GM19193 (cell line): ENCODE results near the gene RAD51B.

Experiments used
- POLR2A ChIP-seq: IDR thresholded peaks from 4 replicates; pipeline ENCODE4 v1.6.1; 2011; ENCODE audit not compliant: insufficient read depth, insufficient read length; ENCODE audit errors: extremely low read depth

Gene RAD51B

DNA sequence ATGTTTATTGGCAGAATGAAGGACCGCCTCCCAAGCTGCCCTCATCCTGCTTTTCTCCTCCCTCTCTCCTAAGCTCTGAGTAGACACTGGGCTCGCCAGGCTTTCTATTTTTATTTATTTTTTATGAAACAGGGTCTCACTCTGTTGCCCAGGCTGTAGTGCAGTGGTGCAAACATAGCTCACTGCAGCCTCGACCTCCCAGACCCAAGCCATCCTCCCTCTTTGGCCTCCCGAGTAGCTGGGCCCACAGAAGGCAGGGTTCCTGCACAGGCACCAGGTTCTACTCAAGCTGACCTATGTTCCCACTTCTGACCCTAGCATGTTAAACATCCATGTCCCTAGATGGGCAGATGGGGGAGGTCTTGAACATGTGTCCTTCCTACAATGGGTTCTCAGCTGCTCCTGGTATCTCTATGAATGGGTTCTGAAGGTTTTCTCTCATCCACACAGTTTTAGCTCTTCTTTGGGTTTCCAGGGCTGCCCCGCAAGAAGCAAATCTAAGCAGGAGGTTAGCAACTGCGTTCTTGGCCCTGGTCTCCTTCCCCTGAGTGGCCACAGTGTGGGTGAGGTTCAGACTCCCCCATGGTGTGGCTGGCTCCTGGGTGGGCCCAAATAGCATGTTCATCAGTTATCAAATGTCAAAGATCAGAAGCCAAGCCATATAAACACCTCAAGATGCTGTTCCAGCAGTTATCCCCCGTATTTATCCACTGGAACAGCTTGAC, 805.9 kb downstream of the RAD51B start:
- TF ChIP-seq POLR2A: no peak

DNA sequence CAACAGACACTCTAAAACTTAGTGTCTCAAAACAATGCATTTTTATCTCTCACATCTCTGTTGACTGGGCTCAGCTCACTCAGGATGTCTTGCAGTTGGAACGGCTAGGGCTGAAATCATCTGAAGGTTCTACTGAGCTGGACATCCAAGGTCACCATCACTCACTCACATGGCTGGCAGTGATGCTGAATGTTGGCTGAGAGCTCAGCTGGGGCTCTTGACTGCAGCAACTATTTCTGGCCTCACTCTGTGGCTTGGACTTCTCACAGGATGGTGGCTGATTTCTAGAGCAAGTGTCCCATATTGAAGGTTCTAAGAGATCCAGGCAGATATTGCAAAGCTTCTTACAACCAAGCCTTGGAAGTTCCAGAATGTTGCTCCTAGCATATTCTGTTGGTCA, 806.8 kb downstream of the RAD51B start:
- no peak for TF ChIP-seq POLR2A

DNA sequence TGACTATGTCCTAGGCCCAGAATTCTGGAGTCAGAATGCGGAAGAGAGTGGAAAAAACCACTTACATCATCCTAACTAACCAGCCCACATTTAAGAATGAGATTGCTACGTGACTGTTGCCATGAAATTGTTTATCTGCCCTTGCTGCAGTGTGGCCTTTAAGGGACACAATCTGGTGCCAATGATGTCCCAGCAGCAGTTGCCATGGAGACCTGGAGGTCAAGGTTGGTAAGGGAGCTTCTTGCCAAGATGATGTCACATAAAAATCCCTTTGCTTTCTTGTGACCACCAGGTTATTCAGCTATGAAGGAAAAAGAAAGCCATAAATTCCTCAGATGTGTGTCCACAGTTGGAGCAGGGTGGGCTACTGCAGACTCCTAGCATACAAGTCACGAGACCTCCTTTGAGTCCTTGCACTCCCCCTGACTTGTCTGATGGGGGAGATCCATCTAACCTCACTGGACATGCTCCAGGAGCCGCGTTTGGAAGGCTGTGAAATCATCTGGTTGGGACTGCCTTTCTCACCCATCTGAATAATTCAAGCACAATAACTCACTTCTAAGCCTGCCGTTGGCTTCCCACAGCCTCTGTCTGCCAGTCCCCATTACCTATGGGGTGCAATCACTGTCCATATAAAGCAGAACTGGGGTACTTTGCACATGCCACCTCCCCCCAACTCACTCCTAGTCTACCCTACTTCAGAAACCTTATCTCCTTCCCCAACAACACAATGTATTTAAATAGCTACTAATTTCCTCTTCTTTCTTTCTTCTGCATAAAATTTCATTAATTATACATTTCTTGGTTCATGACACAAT, 807.7 kb downstream of the RAD51B start:
- TF ChIP-seq POLR2A: no peak

DNA sequence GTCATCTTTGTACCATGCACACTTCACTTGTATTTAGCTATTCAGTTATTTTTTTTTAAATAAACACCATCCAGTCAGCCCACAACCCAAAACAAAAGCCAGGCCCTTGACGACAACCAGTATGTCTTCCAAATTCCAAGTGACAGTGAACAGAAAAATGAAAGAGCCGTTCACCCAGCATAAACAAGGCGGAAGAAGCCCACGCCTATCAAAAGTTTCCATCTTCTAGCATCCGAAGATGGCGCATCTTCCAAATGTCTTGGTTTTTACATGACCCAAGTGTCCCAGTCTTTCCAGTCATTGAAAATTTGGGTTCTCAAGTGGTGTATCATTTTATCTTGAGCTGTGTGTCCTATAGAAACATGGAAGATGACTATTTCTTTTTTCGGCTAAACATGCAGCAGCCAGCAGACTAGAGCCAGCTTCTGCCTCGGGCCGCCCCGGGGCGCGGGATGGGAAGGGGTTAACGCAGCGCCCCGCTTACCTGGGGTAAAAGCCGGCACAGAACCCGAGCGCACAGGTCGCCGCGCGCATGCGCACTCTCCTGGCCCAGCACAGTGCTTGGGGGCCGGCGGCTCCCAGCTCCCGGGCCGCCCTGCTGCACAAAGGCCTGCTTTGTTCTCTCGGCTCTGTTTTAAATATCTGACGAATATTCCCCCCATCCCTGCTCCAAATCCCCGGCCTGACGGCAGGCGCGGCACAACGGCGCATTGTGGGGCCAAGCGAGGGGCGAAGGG, 808.5 kb downstream of the RAD51B start:
- TF ChIP-seq POLR2A: no peak

DNA sequence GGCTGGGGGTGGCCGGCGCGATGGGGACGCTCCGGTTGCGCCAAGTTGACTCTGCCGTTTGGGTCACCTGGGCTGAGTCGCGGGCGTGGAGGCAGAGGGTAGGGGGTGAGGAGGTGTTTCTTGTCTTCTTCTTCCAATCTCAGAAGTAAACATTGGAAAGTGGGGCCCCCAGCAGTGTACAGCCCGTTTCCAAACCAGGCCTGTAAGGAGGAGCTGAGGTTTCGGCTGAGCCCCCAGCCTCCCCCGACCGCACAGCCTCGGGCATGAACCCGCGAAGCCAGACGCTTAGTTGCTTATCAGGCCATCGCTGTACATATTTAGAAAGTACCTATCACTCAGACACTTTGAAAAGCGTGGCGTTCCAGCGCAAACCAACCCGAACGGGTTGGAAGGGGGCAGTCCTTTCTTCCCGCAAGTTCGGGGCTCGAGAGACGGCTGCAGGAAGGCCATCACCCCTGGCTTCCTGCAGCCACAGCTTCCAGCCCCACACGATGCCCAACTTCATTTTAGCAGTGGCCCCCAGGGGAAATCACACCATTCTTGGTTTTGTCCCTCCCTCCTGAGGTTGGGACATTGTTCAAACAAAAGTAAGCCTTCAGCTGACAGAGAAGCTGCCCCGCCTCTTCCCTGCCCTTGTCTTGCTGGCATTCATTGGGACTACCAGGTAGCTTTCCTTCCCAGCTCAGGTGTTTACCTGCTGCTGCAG, 809.2 kb downstream of the RAD51B start:
- TF ChIP-seq POLR2A: no peak

DNA sequence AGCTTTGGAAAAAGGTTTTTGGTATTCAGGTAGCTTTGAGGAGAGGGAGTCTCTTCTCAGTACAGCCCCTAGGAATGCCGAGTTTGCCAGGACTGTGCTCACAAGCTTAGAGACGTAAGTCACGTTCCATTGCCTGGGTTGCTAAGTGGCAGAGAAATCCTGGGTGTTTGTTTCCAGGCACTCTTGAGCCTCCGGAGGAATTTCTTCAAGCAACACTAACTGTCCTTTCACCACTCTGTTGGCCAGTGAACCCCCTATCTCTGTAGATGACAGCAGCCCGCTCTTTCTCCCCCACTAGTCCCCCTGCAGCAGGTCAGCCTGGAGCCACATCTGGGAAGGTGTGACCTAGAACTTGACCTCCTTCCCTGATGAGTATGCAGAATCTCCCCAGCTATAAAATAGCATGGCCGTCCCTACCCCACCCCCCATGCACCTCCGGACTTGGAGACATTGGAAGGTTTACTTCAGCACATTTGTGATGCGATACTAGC, 810.5 kb downstream of the RAD51B start:
- TF ChIP-seq POLR2A: no peak

DNA sequence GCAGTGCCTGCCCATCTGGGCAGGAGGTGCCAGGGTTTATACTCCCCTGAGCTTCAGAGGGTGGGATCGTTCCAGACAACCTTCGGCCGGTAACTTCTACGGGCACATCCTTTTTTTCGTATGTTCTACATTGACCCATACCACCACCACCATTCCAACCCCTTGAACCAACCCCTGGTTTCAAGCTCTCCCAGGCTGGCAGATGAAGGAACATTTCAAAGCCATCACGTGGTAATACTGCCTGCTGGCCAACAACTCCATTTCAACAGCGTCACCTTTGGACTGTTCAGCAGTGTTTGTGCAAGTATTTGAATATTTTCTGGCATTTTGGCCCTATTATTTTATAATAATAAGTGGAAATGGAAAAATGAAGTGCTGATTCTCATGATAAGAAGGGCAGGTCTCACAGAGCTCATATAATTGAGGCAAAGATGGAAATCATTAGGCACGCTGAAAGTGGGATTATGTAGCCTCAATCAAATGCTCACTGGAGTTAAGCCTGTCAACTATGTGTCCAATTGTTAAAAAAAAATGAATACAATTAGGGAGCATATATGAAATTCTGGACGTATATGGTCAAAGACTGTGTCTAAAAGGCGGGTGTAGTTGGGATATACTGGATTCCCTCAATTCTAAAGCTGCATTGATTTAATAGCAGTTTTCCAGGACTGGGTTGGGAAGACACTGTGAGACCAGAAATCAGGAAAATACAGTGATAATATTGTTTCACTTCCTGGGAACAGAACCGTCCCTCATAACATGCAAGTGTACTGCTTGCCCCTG, 811.2 kb downstream of the RAD51B start:
- no peak for TF ChIP-seq POLR2A

DNA sequence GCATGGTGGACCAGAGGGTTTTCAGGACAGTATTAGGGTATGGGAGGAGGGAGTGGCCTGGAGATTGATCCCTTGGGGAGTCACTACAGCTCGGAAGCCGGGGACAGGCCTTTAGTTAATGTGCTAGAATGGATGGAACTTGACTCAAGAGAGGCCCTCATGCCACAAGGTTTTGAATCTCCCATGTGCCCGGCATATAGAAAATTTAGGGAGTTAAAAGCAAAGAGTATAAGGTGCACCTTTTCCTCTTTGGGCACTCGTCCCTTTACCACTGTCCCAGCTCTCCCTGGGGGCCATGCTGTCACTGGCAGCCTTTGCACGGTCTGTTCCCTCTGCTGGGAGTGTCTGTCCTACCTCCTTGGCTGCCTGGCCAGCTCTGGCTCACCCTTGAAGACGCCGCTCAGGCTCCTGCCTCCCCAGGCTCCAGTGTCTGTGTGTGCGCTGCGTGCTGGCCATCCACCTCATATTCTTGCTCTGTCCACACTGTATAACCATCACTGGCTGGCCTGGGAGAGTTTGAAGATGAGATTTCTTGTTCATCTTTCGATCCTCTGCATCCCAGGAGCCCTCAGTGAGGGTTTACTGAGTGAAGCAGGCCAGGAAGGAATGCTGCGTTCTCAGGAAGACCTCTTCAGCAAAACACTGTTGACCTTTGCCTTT, 811.9 kb downstream of the RAD51B start:
- TF ChIP-seq POLR2A: no peak

DNA sequence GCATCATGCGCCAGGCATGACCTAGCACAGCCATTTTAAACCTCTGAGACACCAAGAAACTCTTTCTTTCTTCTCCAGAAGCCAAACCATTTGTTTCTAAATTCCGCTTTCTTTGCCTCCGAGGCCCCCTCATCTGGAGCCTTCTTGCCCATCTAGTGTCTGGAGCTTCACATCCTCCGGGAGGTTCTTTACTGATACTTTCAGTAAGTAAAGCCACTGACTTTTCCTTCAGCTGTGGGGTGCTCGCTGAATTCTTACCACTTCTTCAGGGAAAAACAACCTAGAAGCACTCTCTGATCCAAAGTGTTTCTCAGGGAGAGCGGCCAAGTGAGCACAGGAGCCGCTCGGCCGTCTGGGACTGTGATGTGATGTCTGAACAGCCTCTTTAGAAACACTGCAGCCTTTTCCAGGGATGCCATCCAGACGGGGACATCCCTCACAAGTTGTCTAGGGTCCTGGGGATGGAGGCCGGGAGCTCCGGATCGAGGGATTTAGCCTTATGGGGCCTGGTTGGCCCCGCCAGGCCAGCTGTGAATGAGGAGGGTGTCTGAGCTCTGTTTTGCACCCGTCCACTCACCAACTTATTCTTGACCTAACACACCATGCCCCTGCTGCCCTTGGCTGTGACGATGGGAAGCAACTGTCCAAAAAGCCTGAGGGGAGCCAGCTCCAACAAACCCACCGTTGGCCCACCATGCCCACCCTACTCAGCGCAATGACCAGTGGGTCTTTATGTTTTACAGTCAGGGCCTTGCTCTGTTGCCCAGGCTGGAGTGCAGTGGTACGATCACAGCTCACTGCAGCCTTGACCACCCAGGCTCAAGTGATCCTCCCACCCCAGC, 812.7 kb downstream of the RAD51B start:
- TF ChIP-seq POLR2A: no peak

DNA sequence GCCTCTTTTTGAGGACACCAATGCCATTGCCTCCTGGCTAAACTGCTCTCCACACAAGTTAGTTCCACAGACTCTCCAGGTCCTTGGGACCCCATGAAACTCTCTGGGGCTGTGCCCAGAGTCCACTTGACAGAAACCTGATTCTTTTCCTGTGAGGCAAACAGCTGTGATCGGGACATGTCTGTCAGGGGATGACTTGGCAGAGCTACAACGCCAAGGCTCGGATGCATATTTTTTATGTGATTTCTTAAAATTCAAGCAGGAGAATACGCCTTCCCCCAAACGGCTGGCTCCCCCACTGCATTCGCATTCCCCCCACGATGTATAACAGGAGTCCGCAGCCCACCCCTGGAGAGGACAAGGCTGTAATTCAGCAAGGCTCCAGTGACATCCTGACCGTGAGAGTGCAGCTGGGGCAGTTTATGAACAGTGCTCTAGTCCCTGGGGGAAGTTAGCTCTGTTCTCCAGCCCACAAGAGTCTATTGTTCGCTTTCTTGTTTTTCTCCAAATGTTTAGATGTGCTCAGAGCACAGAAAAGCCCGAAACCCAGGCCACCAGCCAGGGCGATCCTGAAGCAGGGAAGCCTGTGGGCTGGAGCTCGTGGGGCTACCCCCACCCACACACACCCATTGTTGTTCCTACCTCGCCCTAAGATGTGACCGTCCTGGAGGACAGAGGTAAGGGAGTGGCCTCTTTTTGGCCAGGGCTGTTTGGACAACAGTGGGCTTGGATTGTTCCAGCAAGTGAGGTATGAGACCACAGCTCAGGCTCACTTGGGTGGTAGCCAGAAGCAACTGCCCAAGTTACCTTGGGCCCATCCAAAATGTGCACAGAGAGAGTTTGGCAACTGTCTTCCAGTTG, 813.8 kb downstream of the RAD51B start:
- no peak for TF ChIP-seq POLR2A

DNA sequence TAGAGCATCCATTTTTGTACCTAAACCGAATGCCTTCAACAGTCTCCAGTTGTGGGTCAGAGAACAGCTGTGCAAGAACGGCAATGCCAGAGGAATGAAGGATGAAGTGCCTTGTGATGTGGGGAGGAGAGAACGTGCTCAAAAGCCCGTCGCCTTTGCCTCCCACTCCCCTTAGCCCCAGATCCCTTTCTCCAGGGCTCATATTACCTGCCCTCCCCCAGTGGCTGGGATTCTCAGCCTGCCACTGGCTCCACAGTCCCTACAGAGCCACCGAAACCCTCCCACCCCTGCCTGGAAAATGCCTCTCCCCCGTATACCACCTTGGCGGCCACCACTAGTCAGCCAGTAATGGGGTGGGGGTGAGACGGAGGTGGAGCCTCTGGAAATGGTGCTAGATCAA, 814.8 kb downstream of the RAD51B start:
- no peak for TF ChIP-seq POLR2A

DNA sequence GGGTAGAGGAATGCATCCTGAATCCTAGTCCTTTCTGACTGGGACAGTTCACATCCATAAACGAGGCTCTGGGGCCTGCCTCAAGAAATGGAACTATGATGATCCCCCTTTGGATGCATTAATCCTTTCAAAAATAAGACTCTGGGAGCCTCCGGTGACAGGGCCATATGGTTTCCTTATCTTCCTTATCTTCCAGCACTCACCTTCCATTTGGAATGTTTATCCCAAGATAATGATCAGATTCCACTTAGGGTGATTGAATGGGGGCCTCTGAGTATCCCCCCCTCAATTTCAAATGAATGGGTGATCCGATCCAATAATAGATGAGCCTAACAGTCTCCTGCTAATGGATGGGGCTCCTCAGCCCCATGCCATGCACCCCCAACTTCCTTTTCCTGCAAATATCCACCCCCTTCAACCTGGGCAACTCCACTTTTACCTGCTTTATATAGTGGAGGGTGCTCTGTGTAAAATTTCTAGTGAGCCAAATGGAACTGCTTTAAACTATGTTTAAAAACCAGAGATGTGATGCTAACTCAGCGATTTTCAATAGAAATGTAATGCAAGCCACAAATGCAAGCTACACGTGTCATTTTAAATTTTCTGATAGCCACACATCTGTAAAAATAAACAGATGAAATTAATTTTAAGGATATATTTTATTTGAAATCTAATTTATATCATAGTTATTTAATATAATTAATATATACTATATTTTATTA, 815.5 kb downstream of the RAD51B start:
- TF ChIP-seq POLR2A: no peak

DNA sequence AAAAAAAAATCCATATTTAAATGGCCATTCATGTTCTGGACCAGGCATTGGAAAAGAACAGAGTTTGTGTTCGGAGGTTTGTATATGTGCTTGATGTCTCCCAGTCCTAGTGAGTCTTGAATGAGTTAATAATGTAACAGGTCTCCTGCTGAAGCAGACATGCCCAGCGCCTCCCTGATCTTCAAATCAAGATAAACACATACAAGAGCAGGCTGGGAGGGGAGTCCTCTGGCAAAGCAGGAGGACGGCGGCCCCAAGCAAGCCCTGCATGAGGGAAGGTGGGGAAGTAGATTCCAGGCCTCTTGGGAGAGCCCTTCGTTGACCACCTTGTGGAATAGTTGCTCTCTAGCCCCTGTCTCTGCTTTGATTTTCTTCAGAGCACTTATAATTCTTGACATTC, 817.0 kb downstream of the RAD51B start:
- TF ChIP-seq POLR2A: no peak
